Endometrial microvascular endothelial cells (primary cell): Measurements from ENCODE around the gene C6orf132. TPM values are rescaled to one million over a fixed set of nuclear protein-coding genes. Genes with fewer than 3 reads are reported as not detected.
"Not testable (repeated sequence)": the region's sequence is repeated elsewhere in the genome, so short reads cannot be mapped to it uniquely, and the experiment has no call there.

Source experiments
- in situ Hi-C: cut with HindIII; loops from 2 replicates; pipeline ENCODE4 v1.10.0; 2017; ENCODE audit warnings: low sequenced_read_pairs, low pct_unique_long_range_greater_than_20kb; ENCODE audit errors: inconsistent ontology term
- total RNA-seq: library from RNA; depleted of rRNA; stranded (reverse); fragments of >200 nt; gene quantifications from one replicate; pipeline ENCODE4 v1.2.3, GENCODE V29; 2015; ENCODE audit errors: inconsistent ontology term

The C6orf132 gene
- total RNA-seq, 1 donor from 2014 or later = 0.46 TPM

DNA sequence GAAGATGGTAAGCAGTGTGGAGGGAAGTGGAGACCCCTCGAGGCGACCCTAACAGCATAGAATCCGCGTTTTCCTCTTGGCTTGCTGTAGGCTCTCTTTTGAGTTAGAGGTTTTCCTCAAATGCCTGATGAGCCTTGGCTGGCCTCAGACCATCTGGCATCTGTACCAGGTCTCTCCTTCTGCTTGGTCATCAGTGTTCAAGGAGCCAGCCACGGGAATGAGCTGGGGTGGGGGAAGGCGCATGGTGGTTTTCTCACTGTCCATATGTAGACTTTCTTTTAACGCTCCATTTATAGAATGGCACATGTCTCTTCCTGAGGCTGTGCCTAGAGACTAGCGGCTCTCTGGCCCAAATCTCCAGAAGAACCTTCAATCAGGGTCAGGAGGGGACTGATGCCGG, 22.6 kb upstream of the C6orf132 start:
- in situ Hi-C loops = no loop called here

DNA sequence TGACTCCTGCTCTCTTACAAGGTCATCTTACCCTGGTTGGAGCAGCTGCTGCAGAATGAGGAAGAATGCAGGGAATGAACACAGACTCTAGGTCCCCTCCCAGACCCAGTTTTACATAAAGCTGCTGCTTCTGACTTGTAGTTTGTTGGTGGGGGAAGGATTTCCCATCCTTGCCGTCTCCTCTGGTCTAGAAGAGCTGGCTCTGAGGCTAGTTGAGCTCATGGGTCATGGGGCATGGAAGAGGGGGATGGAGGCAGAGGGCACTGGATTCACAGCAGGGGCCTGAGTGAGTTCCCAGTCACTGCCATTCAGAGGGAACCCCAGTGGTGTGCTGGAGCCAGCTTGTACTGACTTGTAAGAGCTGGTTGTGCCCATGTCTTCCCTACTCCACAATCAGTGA, 21.6 kb upstream of the C6orf132 start:
- in situ Hi-C loops = no loop called here

- in situ Hi-C loops = no loop called here
Observed at GRCh38 chr6:42162812-42163211, 20.4 kb upstream of the C6orf132 start.

DNA sequence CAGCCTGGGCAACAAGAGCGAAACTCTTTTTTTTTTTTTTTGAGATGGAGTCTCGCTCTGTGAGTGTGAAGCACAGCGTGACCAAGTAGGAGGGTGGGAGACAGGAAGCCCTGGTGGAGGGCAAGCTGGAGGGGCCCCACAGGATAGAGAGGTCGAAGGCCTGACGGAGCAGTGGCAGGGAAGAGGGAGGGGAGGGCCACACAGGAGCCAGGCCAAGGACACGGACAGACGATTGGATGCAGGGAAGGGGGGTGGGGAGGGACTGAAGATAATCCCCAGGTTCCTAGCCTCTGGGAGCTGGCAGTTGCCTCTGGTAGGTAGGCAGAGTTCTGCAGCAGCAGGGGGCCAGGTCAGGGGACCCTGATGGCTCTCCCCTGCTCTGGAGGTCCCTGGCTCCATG, 20.0 kb upstream of the C6orf132 start:
- in situ Hi-C loops = no loop called here

GRCh38 chr6:42159431-42160024, 17.1 kb upstream of the C6orf132 start:
- in situ Hi-C loops = no loop called here

GRCh38 chr6:42158631-42159030, 16.2 kb upstream of the C6orf132 start:
- in situ Hi-C loops = no loop called here

GRCh38 chr6:42158011-42158410, 15.6 kb upstream of the C6orf132 start:
- in situ Hi-C loops = no loop called here

- in situ Hi-C loops = no loop called here
Observed at GRCh38 chr6:42156638-42157037, 14.2 kb upstream of the C6orf132 start.

DNA sequence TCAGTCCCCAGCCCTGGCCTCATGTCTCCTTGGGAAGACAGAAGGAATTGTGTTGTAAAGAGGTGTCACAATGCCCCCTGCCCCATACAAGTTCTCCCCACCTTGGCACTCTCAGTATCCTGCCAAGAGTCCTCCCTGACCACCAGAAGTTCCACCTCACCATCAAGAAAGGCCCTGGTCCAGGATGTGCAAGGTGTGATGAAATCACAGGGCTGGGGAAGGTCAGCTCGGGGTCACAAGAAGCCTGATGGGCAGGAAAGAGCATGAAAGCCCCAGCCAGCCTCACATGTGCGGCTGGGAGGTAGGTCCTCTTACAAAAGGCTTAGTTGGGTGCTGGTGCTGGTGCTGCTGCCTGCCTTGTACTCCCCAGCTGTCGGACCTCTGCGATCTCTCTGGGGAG, 12.9 kb upstream of the C6orf132 start:
- in situ Hi-C loops = no loop called here

- in situ Hi-C loops = no loop called here
Observed at GRCh38 chr6:42154461-42155209, 12.2 kb upstream of the C6orf132 start.

GRCh38 chr6:42153921-42154320, 11.5 kb upstream of the C6orf132 start:
- in situ Hi-C loops = no loop called here

DNA sequence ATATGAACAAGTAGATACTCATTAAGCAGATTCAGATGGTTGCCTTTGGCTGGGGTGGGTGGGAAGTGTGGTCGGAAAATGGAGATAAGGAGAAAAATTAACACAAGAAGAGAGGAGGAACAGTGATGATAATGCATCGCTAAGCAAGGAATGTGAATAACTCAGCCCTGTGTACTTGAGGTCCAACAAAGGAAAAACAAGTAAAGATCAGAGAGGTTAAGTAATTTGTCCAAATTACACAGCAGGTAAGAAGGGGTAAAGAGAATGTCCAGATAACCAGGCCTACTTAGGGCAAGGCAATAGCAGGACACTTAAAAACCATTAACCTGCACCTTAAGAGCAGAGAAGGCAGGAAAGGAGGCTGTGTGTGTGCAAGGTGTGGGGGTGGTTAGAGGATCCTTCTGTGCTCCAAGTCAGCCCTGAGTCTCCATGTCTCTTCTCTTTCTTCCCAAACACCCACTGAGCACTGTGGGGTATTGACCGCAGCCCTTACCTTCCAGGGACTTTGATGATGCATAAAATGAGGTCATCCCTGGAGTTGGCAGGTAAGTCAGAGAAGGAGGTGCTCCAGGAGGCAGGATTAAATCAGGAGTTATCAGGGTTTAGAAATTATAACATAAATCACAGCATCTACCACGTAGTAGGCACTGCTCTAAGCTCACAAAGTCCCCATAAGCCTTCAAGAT, 10.3 kb upstream of the C6orf132 start:
- in situ Hi-C loops = not testable (repeated sequence)

DNA sequence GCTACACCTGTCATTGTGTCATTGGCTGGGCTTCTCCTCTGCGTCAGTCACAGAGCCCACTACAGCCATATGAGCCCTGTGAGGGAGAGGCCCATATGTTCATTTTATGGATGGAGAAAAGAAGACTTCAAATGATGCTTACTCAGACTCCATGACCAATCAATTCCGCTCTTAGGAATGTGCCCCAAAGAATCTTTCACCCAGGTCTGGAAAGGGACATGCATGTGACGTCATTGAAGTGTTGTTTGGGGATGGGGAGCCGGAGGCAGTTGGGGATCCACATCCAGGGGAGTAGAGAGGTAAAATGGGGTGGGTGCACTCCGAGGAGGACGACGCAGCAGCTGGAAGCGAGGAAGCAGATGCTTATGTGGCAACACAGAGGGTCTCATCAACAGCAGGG, 9.6 kb upstream of the C6orf132 start:
- in situ Hi-C loops = no loop called here

DNA sequence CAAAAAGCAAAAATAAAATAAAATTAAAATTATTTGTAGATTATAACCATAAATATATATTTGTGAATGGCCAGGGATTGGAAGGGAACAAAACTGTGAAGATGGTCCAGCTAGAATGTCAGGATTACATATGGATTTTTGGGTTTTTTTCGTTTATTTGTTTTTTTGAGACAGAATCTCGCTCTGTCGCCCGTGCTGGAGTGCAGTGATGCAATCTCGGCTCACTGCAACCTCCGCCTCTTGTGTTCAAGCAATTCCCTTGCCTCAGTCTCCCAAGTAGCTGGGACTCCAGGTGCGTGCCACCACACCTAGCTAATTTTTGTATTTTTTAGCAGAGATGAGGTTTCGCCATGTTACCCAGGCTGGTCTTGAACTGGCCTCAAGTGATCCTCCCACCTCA, 7.8 kb upstream of the C6orf132 start:
- in situ Hi-C loops = no loop called here

DNA sequence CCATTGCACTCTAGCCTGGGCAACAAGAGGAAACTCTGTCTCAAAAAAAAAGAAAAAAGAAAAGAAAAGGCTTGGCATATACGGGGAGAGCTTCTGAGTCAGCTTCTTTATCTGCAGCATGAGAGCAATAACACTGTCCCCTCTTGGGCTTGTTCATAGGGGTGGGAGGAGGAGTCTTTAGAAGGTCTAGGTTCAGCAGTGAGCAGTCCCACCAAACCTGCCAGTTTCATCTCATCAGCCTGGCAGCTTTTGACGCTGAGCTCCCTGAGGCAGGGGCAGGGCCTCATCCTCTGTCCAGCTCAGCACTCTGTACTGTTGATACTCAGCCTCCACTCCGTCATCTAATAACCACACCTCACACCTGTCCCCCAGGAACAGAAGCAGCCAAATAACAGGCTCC, 5.6 kb upstream of the C6orf132 start:
- in situ Hi-C loops = no loop called here

DNA sequence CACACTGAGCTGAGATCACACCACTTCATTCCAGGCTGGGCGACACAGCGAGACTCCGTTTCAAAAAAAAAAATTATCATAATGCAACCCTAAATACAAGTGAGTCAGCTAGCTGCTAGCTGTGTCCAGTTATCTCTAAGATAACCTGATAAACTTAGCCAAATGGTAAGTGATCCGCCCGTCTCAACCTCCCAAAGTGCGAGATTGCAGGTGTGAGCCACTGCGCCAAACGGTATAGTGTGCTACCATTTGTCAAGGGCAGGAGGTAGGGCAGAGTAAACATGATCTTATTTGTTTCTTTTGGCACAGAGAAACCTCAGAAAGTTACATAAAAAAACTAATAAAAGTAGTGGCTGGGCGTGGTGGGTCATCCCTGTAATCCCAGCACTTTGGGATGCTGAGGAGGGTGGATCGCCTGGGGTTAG, 4.7 kb upstream of the C6orf132 start:
- in situ Hi-C loops = no loop called here

DNA sequence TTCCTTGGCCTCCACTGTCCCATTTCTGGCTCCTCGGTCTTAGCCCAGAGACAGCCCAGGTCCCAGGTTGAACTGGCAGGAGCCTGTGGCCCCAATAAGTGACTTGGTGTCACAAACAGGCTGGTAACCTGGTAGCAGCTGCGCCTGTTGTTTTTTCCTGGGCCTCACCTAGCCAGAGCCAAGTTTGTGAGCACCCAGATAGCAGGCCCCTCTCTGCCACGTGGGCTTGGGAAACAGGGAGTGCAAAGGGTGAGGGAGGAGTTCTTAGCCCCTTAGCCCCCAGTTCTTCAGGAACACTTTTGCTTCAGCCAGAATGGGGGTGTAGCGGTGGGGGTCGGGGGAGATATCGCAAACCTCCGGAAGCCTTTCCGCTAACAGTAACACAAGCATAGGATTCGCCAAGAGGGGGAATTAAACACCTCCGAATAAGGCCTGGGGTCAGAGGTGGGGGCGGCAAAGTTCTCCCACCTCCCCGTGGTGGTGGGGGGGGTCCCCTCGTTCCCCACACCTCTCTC, 760 bp downstream of the C6orf132 start:
- in situ Hi-C loops = no loop called here

DNA sequence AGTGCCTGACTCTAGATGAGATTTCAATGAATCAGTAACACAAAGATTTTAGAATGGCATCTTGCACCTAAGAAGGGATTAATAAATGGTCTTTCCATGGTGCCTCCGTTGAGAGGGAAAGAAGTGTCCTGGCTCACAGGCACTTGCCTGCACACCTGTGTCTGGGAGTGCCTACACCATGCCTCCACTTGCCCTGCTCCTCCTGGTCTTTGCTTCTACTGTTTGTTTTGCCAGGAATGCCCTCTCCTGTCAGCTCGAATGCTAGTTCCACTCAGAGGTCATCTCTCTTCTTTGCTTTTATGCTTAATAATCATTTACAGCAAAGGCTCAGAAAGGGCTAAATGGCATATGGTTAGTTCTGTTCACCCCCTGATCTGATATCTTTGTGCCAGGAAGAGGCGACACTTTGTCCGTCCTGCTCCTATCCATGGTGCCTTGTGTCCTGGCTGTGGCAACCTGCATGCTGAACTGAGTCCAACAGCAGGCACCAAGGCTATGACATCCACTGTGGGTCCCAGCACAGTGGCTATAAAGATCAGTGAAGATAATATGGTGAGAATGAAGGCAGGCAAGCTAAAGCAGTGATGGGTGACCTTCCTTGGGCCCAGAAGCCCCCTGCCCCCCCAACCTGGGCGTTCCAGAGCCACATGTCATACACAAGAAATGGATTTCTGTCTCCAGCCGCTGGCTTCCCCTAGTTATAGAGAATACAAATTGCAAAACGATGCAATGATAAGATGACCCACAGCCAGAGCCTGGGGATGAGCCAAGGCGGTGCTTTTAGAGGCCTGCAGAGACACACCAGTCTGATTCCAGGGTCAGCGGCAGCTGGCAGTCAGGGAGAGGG, 1.4 kb downstream of the C6orf132 start:
- in situ Hi-C loops = no loop called here

GRCh38 chr6:42140032-42140431, 2.4 kb downstream of the C6orf132 start:
- in situ Hi-C loops = no loop called here
